H9 (cell line): ENCODE results near the gene AKAP7. TPM values are rescaled to one million over a fixed set of nuclear protein-coding genes. Genes with fewer than 3 reads are reported as not detected.

Experiments used
- DNase-seq: peaks from one replicate; pipeline ENCODE4 v3.0.0-alpha.2; 2017
- H2AFZ ChIP-seq: one replicate; pipeline ENCODE4 v1.6.1; 2013; ENCODE audit warnings: mild to moderate bottlenecking, low read length, control low read depth, moderate library complexity
- H2AK5ac ChIP-seq: 2 replicates; pipeline ENCODE4 v1.6.1; 2013; ENCODE audit warnings: low read length, control low read depth, mixed read lengths; ENCODE audit not compliant: insufficient read length
- H2BK120ac ChIP-seq: one replicate; pipeline ENCODE4 v1.6.1; 2013; ENCODE audit warnings: low read depth, mild to moderate bottlenecking, low read length, control low read depth, inconsistent platforms; ENCODE audit not compliant: poor library complexity, severe bottlenecking
- H2BK12ac ChIP-seq: 2 replicates; pipeline ENCODE4 v1.6.1; 2013; ENCODE audit warnings: low read length, control low read depth, mixed read lengths, low read depth; ENCODE audit not compliant: insufficient read length
- H2BK15ac ChIP-seq: 2 replicates; pipeline ENCODE4 v1.6.1; 2013; ENCODE audit warnings: low read depth, low read length, control low read depth
- H2BK20ac ChIP-seq: one replicate; pipeline ENCODE4 v1.6.1; 2013; ENCODE audit warnings: low read depth, mild to moderate bottlenecking, low read length, control low read depth, inconsistent platforms; ENCODE audit not compliant: poor library complexity, severe bottlenecking
- H2BK5ac ChIP-seq: 2 replicates; pipeline ENCODE4 v1.6.1; 2013; ENCODE audit warnings: low read length, control low read depth, mixed read lengths; ENCODE audit not compliant: insufficient read length
- H3K14ac ChIP-seq: 2 replicates; pipeline ENCODE4 v1.6.1; 2013; ENCODE audit warnings: low read length, control low read depth; ENCODE audit not compliant: insufficient read depth
- H3K18ac ChIP-seq: 2 replicates; pipeline ENCODE4 v1.6.1; 2013; ENCODE audit warnings: low read depth, mild to moderate bottlenecking, mixed read lengths, low read length, control low read depth; ENCODE audit not compliant: insufficient read length
- H3K23ac ChIP-seq: 2 replicates; pipeline ENCODE4 v1.6.1; 2013; ENCODE audit warnings: low read length, control low read depth, mixed read lengths, low read depth; ENCODE audit not compliant: insufficient read length
- H3K23me2 ChIP-seq: 2 replicates; pipeline ENCODE4 v1.6.1; 2013; ENCODE audit warnings: low read depth, mild to moderate bottlenecking, mixed read lengths, low read length, control low read depth; ENCODE audit not compliant: insufficient read length, poor library complexity, severe bottlenecking
- H3K27ac ChIP-seq: 2 replicates; pipeline ENCODE4 v1.5.1; 2013; ENCODE audit warnings: low read length, control low read depth, mixed read lengths, low read depth; ENCODE audit not compliant: insufficient read length
- H3K27me3 ChIP-seq: 2 replicates; pipeline ENCODE4 v1.6.1; 2013; ENCODE audit warnings: low read length, control low read depth, inconsistent platforms; ENCODE audit not compliant: insufficient read depth
- H3K4ac ChIP-seq: 2 replicates; pipeline ENCODE4 v1.6.1; 2013; ENCODE audit warnings: low read depth, mild to moderate bottlenecking, control low read depth, inconsistent platforms, low read length, moderate library complexity
- H3K4me1 ChIP-seq: 2 replicates; pipeline ENCODE4 v1.6.1; 2013; ENCODE audit warnings: low read length, control low read depth, inconsistent platforms; ENCODE audit not compliant: insufficient read depth
- H3K4me2 ChIP-seq: 2 replicates; pipeline ENCODE4 v1.6.1; 2013; ENCODE audit warnings: low read length, control low read depth, mixed read lengths; ENCODE audit not compliant: insufficient read length, insufficient read depth
- H3K56ac ChIP-seq: 2 replicates; pipeline ENCODE4 v1.6.1; 2013; ENCODE audit warnings: low read depth, mild to moderate bottlenecking, mixed read lengths, low read length, control low read depth; ENCODE audit not compliant: insufficient read length
- H3K79me1 ChIP-seq: 2 replicates; pipeline ENCODE4 v1.6.1; 2013; ENCODE audit warnings: low read depth, mild to moderate bottlenecking, moderate library complexity, low read length, control low read depth, inconsistent platforms; ENCODE audit not compliant: insufficient read depth, poor library complexity, severe bottlenecking
- H3K79me2 ChIP-seq: 2 replicates; pipeline ENCODE4 v1.6.1; 2013; ENCODE audit warnings: low read length, control low read depth, inconsistent platforms; ENCODE audit not compliant: insufficient read depth
- H3K9ac ChIP-seq: 2 replicates; pipeline ENCODE4 v1.6.1; 2013; ENCODE audit warnings: low read length, control low read depth, mixed read lengths; ENCODE audit not compliant: insufficient read length; ENCODE audit errors: extremely low read depth
- H3K9me3 ChIP-seq: one replicate; pipeline ENCODE4 v1.6.1; 2013; ENCODE audit warnings: low read depth, low read length, inconsistent platforms; ENCODE audit not compliant: control insufficient read depth
- H3T11ph ChIP-seq: one replicate; pipeline ENCODE4 v1.6.1; 2013; ENCODE audit warnings: mild to moderate bottlenecking, low read length, control low read depth, inconsistent platforms
- H4K20me1 ChIP-seq: one replicate; pipeline ENCODE4 v1.6.1; 2013; ENCODE audit not compliant: control insufficient read depth, insufficient read length, insufficient read depth
- H4K5ac ChIP-seq: 2 replicates; pipeline ENCODE4 v1.6.1; 2013; ENCODE audit warnings: low read depth, mild to moderate bottlenecking, mixed read lengths, low read length, control low read depth; ENCODE audit not compliant: insufficient read length
- H4K8ac ChIP-seq: replicated peaks from 2 replicates; pipeline ENCODE4 v1.6.1; 2013; ENCODE audit warnings: low read length, control low read depth, mixed read lengths, low read depth; ENCODE audit not compliant: insufficient read length
- H4K91ac ChIP-seq: 2 replicates; pipeline ENCODE4 v1.6.1; 2013; ENCODE audit warnings: low read depth, mild to moderate bottlenecking, moderate library complexity, mixed read lengths, low read length, control low read depth; ENCODE audit not compliant: insufficient read length
- H3K27ac Mint-ChIP-seq, 3 experiments: 2 replicates in 2 of 3; 3 replicates in 1 of 3; pipeline ENCODE4 v1.8.0; 2020 to 2021; ENCODE audit warnings: mixed read lengths in 3 of 3, mild to moderate bottlenecking in 1 of 3, moderate library complexity in 1 of 3
- H3K27me3 Mint-ChIP-seq: 2 replicates; pipeline ENCODE4 v1.8.0; 2021; ENCODE audit warnings: low read depth, mild to moderate bottlenecking, moderate library complexity, mixed read lengths
- H3K36me3 Mint-ChIP-seq, 3 experiments: 2 replicates in 2 of 3; 3 replicates in 1 of 3; pipeline ENCODE4 v1.8.0; 2020 to 2021; ENCODE audit warnings: low read depth in 3 of 3, mixed read lengths in 3 of 3; ENCODE audit not compliant: insufficient read depth in 1 of 3
- H3K4me1 Mint-ChIP-seq, 2 experiments: 2 replicates each; pipeline ENCODE4 v1.8.0; 2020; ENCODE audit warnings: mixed read lengths in 2 of 2
- H3K4me3 Mint-ChIP-seq, 2 experiments: 2 replicates in 1 of 2; 3 replicates in 1 of 2; pipeline ENCODE4 v1.8.0; 2020 to 2021; ENCODE audit warnings: mild to moderate bottlenecking in 2 of 2, mixed read lengths in 2 of 2, moderate library complexity in 1 of 2
- H3K9me3 Mint-ChIP-seq, 2 experiments: 2 replicates in 1 of 2; 3 replicates in 1 of 2; pipeline ENCODE4 v1.8.0; 2020; ENCODE audit warnings: mild to moderate bottlenecking in 2 of 2, mixed read lengths in 2 of 2, moderate library complexity in 1 of 2
- CTCF ChIP-seq: fragments of 200-600 bp; sonication (generic); conservative IDR thresholded peaks from 3 replicates; pipeline ENCODE4 v1.8.0; 2021; ENCODE audit warnings: antibody characterized with exemption, mild to moderate bottlenecking
- WGBS: extraction: QIAGEN DNeasy Blood & Tissue Kit; methylation state at CpG from one replicate; pipeline ENCODE4 v1.1.7; 2013; ENCODE audit warnings: missing lambda C conversion rate, low lambda C conversion rate, mixed read lengths; ENCODE audit not compliant: insufficient read length; ENCODE audit errors: extremely low coverage; 5-methylcytosine and 5-hydroxymethylcytosine counted together
- total RNA-seq: library from RNA; stranded (reverse); gene quantifications from 2 replicates; pipeline ENCODE4 v1.2.1, GENCODE V29; 2021

AKAP7 gene
- total RNA-seq, 1 experiment from 2014 or later, result 9.8 TPM

- H3K23ac ChIP-seq, result no peak overlapping the region
- H3K27ac ChIP-seq, result no peak overlapping the region
- Mint-ChIP-seq H3K36me3 (no peaks in the 10 kb centered on the region), H3K9me3 (no peaks in the 10 kb centered on the region), H3K4me3 (peak overlapping the region in 1 of 2 experiments; percentile 85; a peak in 3 of 5 replicates), H3K27ac (peak overlapping the region in 2 of 3 experiments; percentile 35 to 61; a peak in 2 of 7 replicates), H3K27me3 (no peaks in the 10 kb centered on the region), H3K4me1 (peaks cover 35 to 36% of the 10 kb centered on the region in 2 experiments)
- no peaks in the 10 kb centered on the region for H3K9me3 ChIP-seq
- H2BK20ac ChIP-seq, result no peak overlapping the region
- H3K23me2 ChIP-seq, result peaks cover 4% of the 10 kb centered on the region
- H3K18ac ChIP-seq, result no peak overlapping the region
- H3T11ph ChIP-seq, result no peak overlapping the region
- no peak overlapping the region for H3K4ac ChIP-seq
- H2BK12ac ChIP-seq, result no peak overlapping the region
- H3K56ac ChIP-seq, result no peak overlapping the region
- H4K91ac ChIP-seq, result no peak overlapping the region
- H4K8ac ChIP-seq, result no peak overlapping the region
- no peak overlapping the region for H2BK15ac ChIP-seq
- no peak overlapping the region for H3K14ac ChIP-seq
- no peaks in the 10 kb centered on the region for H3K79me1 ChIP-seq
- DNase-seq, result no peak
- no peak overlapping the region for H2AFZ ChIP-seq
- WGBS, result no CpG with 5 or more reads among the region's 3 CpGs
- no peak for TF ChIP-seq CTCF
- peaks cover 1% of the 10 kb centered on the region; the same call in 1 of the 2 replicates for H3K4me1 ChIP-seq
- H4K20me1 ChIP-seq, result no peaks in the 10 kb centered on the region
- peaks cover 9% of the 10 kb centered on the region; the same call in 1 of the 2 replicates for H3K79me2 ChIP-seq
- no peak overlapping the region for H3K9ac ChIP-seq
- no peaks in the 10 kb centered on the region for H3K27me3 ChIP-seq
- H2AK5ac ChIP-seq, result no peak overlapping the region
- no peak overlapping the region for H2BK5ac ChIP-seq
- H2BK120ac ChIP-seq, result no peak overlapping the region
- H3K4me2 ChIP-seq, result peak overlapping the region; percentile 87
- no peak overlapping the region for H4K5ac ChIP-seq
Observed at GRCh38 chr6:131251590-131252199, 116.4 kb downstream of the AKAP7 start.
